ENCODE results near the gene COL25A1. TPM values are rescaled to one million over a fixed set of nuclear protein-coding genes. Genes with fewer than 3 reads are reported as not detected.

Gene COL25A1
- total RNA-seq, 1 donor from 2014 or later: 1.3 TPM

GRCh38 chr4:109254845-109255244, 47.6 kb downstream of the COL25A1 start:
- H3K4me3 Mint-ChIP-seq (ENCODE audit: unreplicated experiment): no peak overlapping the region
- no peak overlapping the region for H3K27ac Mint-ChIP-seq (ENCODE audit: unreplicated experiment)
- H3K36me3 Mint-ChIP-seq (ENCODE audit: unreplicated experiment): no peaks in the 10 kb centered on the region
- no peaks in the 10 kb centered on the region for H3K4me1 Mint-ChIP-seq (ENCODE audit: unreplicated experiment)
- H3K27me3 Mint-ChIP-seq (ENCODE audit: unreplicated experiment): no peaks in the 10 kb centered on the region
- TF ChIP-seq, protein P1, sequence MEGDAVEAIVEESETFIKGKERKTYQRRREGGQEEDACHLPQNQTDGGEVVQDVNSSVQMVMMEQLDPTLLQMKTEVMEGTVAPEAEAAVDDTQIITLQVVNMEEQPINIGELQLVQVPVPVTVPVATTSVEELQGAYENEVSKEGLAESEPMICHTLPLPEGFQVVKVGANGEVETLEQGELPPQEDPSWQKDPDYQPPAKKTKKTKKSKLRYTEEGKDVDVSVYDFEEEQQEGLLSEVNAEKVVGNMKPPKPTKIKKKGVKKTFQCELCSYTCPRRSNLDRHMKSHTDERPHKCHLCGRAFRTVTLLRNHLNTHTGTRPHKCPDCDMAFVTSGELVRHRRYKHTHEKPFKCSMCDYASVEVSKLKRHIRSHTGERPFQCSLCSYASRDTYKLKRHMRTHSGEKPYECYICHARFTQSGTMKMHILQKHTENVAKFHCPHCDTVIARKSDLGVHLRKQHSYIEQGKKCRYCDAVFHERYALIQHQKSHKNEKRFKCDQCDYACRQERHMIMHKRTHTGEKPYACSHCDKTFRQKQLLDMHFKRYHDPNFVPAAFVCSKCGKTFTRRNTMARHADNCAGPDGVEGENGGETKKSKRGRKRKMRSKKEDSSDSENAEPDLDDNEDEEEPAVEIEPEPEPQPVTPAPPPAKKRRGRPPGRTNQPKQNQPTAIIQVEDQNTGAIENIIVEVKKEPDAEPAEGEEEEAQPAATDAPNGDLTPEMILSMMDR (IDR thresholded peaks at IDR 0.05): no peak
- no peaks in the 10 kb centered on the region for H3K9me3 Mint-ChIP-seq (ENCODE audit: unreplicated experiment)
- no peak for DNase-seq (ENCODE audit: extremely low spot score, unreplicated experiment)

- DNase-seq (ENCODE audit: extremely low spot score, unreplicated experiment): no peak
- Mint-ChIP-seq H3K27me3 (ENCODE audit: unreplicated experiment) (no peaks in the 10 kb centered on the region), H3K4me3 (ENCODE audit: unreplicated experiment) (no peak overlapping the region), H3K27ac (ENCODE audit: unreplicated experiment) (no peak overlapping the region), H3K9me3 (ENCODE audit: unreplicated experiment) (no peaks in the 10 kb centered on the region), H3K36me3 (ENCODE audit: unreplicated experiment) (no peaks in the 10 kb centered on the region), H3K4me1 (ENCODE audit: unreplicated experiment) (no peaks in the 10 kb centered on the region)
- TF ChIP-seq, protein P1 (IDR thresholded peaks at IDR 0.05): no peak
These were observed 51.1 kb downstream of the COL25A1 start for GRCh38 chr4:109251396-109251795.

DNA sequence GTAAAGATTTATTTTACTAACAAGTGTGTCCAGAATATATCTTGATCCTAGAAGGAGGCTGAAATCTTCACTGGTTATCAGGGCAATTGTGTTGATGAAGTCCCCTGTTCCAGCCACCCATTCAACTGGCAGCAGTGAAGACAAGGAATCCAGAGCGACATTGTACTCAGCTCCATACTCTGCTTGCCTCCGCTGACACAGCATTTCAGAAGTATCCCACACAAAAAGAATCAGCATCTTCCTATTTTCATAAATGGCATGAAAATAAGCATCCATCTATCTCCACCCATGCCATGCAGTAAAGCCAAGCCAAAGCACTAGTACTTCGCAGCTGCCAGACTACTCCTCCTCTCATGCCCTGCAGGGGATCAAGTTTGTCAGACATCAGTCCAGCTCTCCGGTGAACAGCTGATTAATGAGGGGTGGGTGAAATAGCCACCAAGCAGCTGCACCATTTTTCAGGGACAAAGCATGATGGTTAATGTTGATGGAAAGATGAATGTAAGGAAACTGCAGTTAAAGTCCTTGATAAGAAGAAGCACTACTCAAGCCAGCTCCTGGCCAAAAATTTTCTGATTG, 54.0 kb downstream of the COL25A1 start:
- no peaks in the 10 kb centered on the region for H3K27me3 Mint-ChIP-seq (ENCODE audit: unreplicated experiment)
- DNase-seq (ENCODE audit: extremely low spot score, unreplicated experiment): no peak
- no peaks in the 10 kb centered on the region for H3K4me1 Mint-ChIP-seq (ENCODE audit: unreplicated experiment)
- no peak overlapping the region for H3K27ac Mint-ChIP-seq (ENCODE audit: unreplicated experiment)
- H3K36me3 Mint-ChIP-seq (ENCODE audit: unreplicated experiment): no peaks in the 10 kb centered on the region
- TF ChIP-seq, protein P1 (IDR thresholded peaks at IDR 0.05): no peak
- no peak overlapping the region for H3K4me3 Mint-ChIP-seq (ENCODE audit: unreplicated experiment)
- no peaks in the 10 kb centered on the region for H3K9me3 Mint-ChIP-seq (ENCODE audit: unreplicated experiment)

DNA sequence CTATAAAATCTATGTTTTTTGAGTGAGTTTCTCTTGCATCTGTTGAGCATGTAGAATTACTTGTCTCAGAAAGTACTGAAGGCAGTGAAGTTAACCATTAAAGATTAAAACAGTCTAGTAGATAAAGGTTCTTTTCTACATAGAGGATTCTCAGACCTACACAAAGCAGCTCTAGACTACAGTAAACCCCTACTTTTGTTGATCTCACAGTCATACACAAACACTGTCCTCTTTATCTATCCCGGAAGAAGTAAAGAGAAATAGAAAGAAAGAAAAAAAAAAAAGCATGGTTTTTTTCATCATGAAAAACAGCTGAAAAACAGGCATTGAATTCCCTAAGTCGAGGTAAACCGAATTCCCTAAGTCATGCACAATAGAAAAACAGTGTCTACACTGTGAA, 58.6 kb downstream of the COL25A1 start:
- H3K4me1 Mint-ChIP-seq (ENCODE audit: unreplicated experiment): no peaks in the 10 kb centered on the region
- DNase-seq (ENCODE audit: extremely low spot score, unreplicated experiment): no peak
- H3K27ac Mint-ChIP-seq (ENCODE audit: unreplicated experiment): no peak overlapping the region
- H3K36me3 Mint-ChIP-seq (ENCODE audit: unreplicated experiment): no peaks in the 10 kb centered on the region
- no peaks in the 10 kb centered on the region for H3K9me3 Mint-ChIP-seq (ENCODE audit: unreplicated experiment)
- H3K4me3 Mint-ChIP-seq (ENCODE audit: unreplicated experiment): no peak overlapping the region
- H3K27me3 Mint-ChIP-seq (ENCODE audit: unreplicated experiment): no peaks in the 10 kb centered on the region
- TF ChIP-seq, protein P1 (IDR thresholded peaks at IDR 0.05): no peak

DNA sequence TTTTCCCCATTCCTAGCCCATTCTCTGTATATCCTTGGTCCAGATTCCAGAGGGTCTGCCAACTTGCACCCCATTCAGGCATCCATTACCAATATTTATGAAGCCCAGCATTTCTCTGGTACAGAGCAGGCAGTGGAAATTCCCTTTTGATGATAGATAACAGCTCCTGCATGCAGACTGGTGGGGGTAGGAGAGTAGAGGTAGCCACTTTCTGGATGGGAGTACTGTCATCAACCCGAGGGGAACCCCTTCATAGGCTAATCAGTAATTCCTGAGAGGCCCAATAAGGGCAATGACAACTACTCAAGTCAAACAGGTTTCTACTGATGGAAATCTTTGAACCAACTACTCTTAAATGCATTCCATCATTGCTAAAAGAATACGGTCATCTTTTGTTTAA, 63.7 kb downstream of the COL25A1 start:
- peaks cover 10% of the 10 kb centered on the region for H3K9me3 Mint-ChIP-seq (ENCODE audit: unreplicated experiment)
- no peak overlapping the region for H3K4me3 Mint-ChIP-seq (ENCODE audit: unreplicated experiment)
- H3K36me3 Mint-ChIP-seq (ENCODE audit: unreplicated experiment): no peaks in the 10 kb centered on the region
- no peak for DNase-seq (ENCODE audit: extremely low spot score, unreplicated experiment)
- no peaks in the 10 kb centered on the region for H3K27me3 Mint-ChIP-seq (ENCODE audit: unreplicated experiment)
- no peak overlapping the region for H3K27ac Mint-ChIP-seq (ENCODE audit: unreplicated experiment)
- TF ChIP-seq, protein P1 (IDR thresholded peaks at IDR 0.05): no peak
- no peaks in the 10 kb centered on the region for H3K4me1 Mint-ChIP-seq (ENCODE audit: unreplicated experiment)
